Prostate gland (tissue), 1 donor: ENCODE measurements around the gene NKAIN4.

ENCODE experiments used
- POLR2A ChIP-seq: fragments of 450-650 bp; IDR thresholded peaks from one replicate; pipeline ENCODE4 v1.6.1; 2016; ENCODE audit warnings: antibody characterized with exemption, mild to moderate bottlenecking
- POLR2AphosphoS5 ChIP-seq: sonication (generic); formaldehyde crosslinking; IDR thresholded peaks from one replicate; pipeline ENCODE4 v1.6.1; 2017; ENCODE audit warnings: antibody characterized with exemption

- TF ChIP-seq POLR2A: no peak
- TF ChIP-seq POLR2AphosphoS5: no peak
These were observed 39.7 kb upstream of the NKAIN4 start for GRCh38 chr20:63293871-63294535.
